Stomach smooth muscle (tissue), 2 donors: ENCODE results near the gene FABP1.

Source experiments
- H3K27ac ChIP-seq: one replicate; pipeline ENCODE4 v1.7.0; 2013; ENCODE audit warnings: mild to moderate bottlenecking, low read length, inconsistent platforms
- H3K27me3 ChIP-seq, 2 donors: one replicate each; pipeline ENCODE4 v1.7.0; 2013; ENCODE audit warnings: low read length in 2 of 2; ENCODE audit not compliant: insufficient read depth in 2 of 2, control insufficient read depth in 1 of 2
- H3K36me3 ChIP-seq, 2 donors: one replicate each; pipeline ENCODE4 v1.7.0; 2013; ENCODE audit warnings: low read length in 2 of 2; ENCODE audit not compliant: control insufficient read depth in 2 of 2, insufficient read depth in 2 of 2
- H3K4me1 ChIP-seq: one replicate; pipeline ENCODE4 v1.7.0; 2013; ENCODE audit warnings: low read length; ENCODE audit not compliant: control insufficient read depth, insufficient read depth
- H3K4me3 ChIP-seq, 2 donors: one replicate each; pipeline ENCODE4 v1.7.0; 2013; ENCODE audit warnings: low read length in 2 of 2
- H3K9ac ChIP-seq, 2 donors: one replicate each; pipeline ENCODE4 v1.7.0; 2013; ENCODE audit warnings: low read length in 2 of 2, mild to moderate bottlenecking in 1 of 2
- H3K9me3 ChIP-seq, 2 donors: one replicate each; pipeline ENCODE4 v1.7.0; 2013; ENCODE audit warnings: low read length in 2 of 2; ENCODE audit not compliant: control insufficient read depth in 2 of 2
- donor health status: healthy.
- donor health status: Pancreatic carcinoma.

The FABP1 gene

GRCh38 chr2:88137833-88138232, 10.0 kb upstream of the FABP1 start:
- no peaks in the 10 kb centered on the region for H3K4me1 ChIP-seq
- H3K4me3 ChIP-seq: no peak overlapping the region
- no peak overlapping the region for H3K9ac ChIP-seq
- H3K27me3 ChIP-seq: no peaks in the 10 kb centered on the region
- no peak overlapping the region for H3K27ac ChIP-seq
- H3K36me3 ChIP-seq: no peaks in the 10 kb centered on the region
- H3K9me3 ChIP-seq: peaks cover 0 to 3% of the 10 kb centered on the region in 2 donors

GRCh38 chr2:88136817-88137216, 9.0 kb upstream of the FABP1 start:
- H3K27ac ChIP-seq: no peak overlapping the region
- H3K4me1 ChIP-seq: no peaks in the 10 kb centered on the region
- no peak overlapping the region for H3K9ac ChIP-seq
- no peaks in the 10 kb centered on the region for H3K9me3 ChIP-seq
- no peaks in the 10 kb centered on the region for H3K27me3 ChIP-seq
- H3K36me3 ChIP-seq: no peaks in the 10 kb centered on the region
- H3K4me3 ChIP-seq: no peak overlapping the region

GRCh38 chr2:88133875-88134274, 6.0 kb upstream of the FABP1 start:
- Histone ChIP-seq H3K4me1 (no peaks in the 10 kb centered on the region), H3K4me3 (no peak overlapping the region), H3K27ac (no peak overlapping the region), H3K27me3 (no peaks in the 10 kb centered on the region), H3K9me3 (no peaks in the 10 kb centered on the region), H3K9ac (no peak overlapping the region), H3K36me3 (no peaks in the 10 kb centered on the region)

- no peaks in the 10 kb centered on the region for H3K4me1 ChIP-seq
- no peak overlapping the region for H3K4me3 ChIP-seq
- no peaks in the 10 kb centered on the region for H3K36me3 ChIP-seq
- H3K9me3 ChIP-seq: no peaks in the 10 kb centered on the region
- peaks cover 0 to 2% of the 10 kb centered on the region in 2 donors for H3K27me3 ChIP-seq
- H3K27ac ChIP-seq: no peak overlapping the region
- no peak overlapping the region for H3K9ac ChIP-seq
These were observed 4.1 kb upstream of the FABP1 start for GRCh38 chr2:88131999-88132368.

- Histone ChIP-seq H3K9ac (no peak overlapping the region), H3K27ac (no peak overlapping the region)
These were observed 3.5 kb upstream of the FABP1 start for GRCh38 chr2:88131201-88131998.

GRCh38 chr2:88129313-88129959, 1.6 kb upstream of the FABP1 start:
- Histone ChIP-seq H3K27ac (no peak overlapping the region), H3K9ac (no peak overlapping the region), H3K36me3 (no peaks in the 10 kb centered on the region), H3K27me3 (peaks cover 0 to 2% of the 10 kb centered on the region in 2 donors), H3K9me3 (no peaks in the 10 kb centered on the region), H3K4me1 (no peaks in the 10 kb centered on the region), H3K4me3 (no peak overlapping the region)

More at GRCh38 chr2:88131201-88131998, 3.5 kb upstream of the FABP1 start:
- Histone ChIP-seq H3K4me3 (no peak overlapping the region), H3K27me3 (peaks cover 0 to 2% of the 10 kb centered on the region in 2 donors), H3K36me3 (no peaks in the 10 kb centered on the region), H3K4me1 (no peaks in the 10 kb centered on the region), H3K9me3 (no peaks in the 10 kb centered on the region)

GRCh38 chr2:88128654-88129312, 921 bp upstream of the FABP1 start:
- no peaks in the 10 kb centered on the region for H3K36me3 ChIP-seq
- peaks cover 0 to 2% of the 10 kb centered on the region in 2 donors for H3K27me3 ChIP-seq
- no peak overlapping the region for H3K4me3 ChIP-seq
- H3K4me1 ChIP-seq: no peaks in the 10 kb centered on the region
- H3K9me3 ChIP-seq: no peaks in the 10 kb centered on the region
- H3K27ac ChIP-seq: no peak overlapping the region
- no peak overlapping the region for H3K9ac ChIP-seq

- no peak overlapping the region for H3K27ac ChIP-seq
- H3K4me1 ChIP-seq: no peaks in the 10 kb centered on the region
These were observed 299 bp downstream of the FABP1 start for GRCh38 chr2:88127638-88127887.

GRCh38 chr2:88126772-88127637, 857 bp downstream of the FABP1 start:
- Histone ChIP-seq H3K9ac (no peak overlapping the region), H3K4me3 (no peak overlapping the region), H3K36me3 (no peaks in the 10 kb centered on the region), H3K9me3 (no peaks in the 10 kb centered on the region), H3K27ac (no peak overlapping the region), H3K4me1 (no peaks in the 10 kb centered on the region), H3K27me3 (peaks cover 0 to 2% of the 10 kb centered on the region in 2 donors)

More at GRCh38 chr2:88127638-88127887, 299 bp downstream of the FABP1 start:
- Histone ChIP-seq H3K9me3 (no peaks in the 10 kb centered on the region), H3K36me3 (no peaks in the 10 kb centered on the region), H3K4me3 (no peak overlapping the region), H3K9ac (no peak overlapping the region), H3K27me3 (peaks cover 0 to 2% of the 10 kb centered on the region in 2 donors)

GRCh38 chr2:88125924-88126771, 1.7 kb downstream of the FABP1 start:
- H3K4me1 ChIP-seq: no peaks in the 10 kb centered on the region
- H3K9ac ChIP-seq: no peak overlapping the region
- peaks cover 0 to 3% of the 10 kb centered on the region in 2 donors for H3K27me3 ChIP-seq
- no peak overlapping the region for H3K27ac ChIP-seq
- H3K4me3 ChIP-seq: no peak overlapping the region
- H3K9me3 ChIP-seq: no peaks in the 10 kb centered on the region
- no peaks in the 10 kb centered on the region for H3K36me3 ChIP-seq
